ENCODE data around the gene GPR179.
A peak's percentile ranks its signal among the peaks of the same experiment; 100 is the strongest.

The GPR179 gene

GRCh38 chr17:38334480-38335364, 9.0 kb downstream of the GPR179 start:
- H3K27ac ChIP-seq, result no peak overlapping the region
- H3K36me3 ChIP-seq (replicated peaks), result no peaks in the 10 kb centered on the region
- peaks cover 4% of the 10 kb centered on the region for H3K27me3 ChIP-seq (replicated peaks)
- no peak for TF ChIP-seq CTCF (IDR thresholded peaks at IDR 0.05; ENCODE audit: low read depth, low read length, missing control alignments)
- in situ Hi-C loops (cut with HindIII; ENCODE audit: low pct_ligation_motif_present, low sequenced_read_pairs), result no loop called here
- DNase-seq, result no peak
- H3K4me3 ChIP-seq (ENCODE audit: low read depth, low read length), result no peak overlapping the region

- Histone ChIP-seq H3K27me3 (replicated peaks) (peaks cover 4% of the 10 kb centered on the region), H3K27ac (no peak overlapping the region), H3K4me3 (ENCODE audit: low read depth, low read length) (no peak overlapping the region), H3K36me3 (replicated peaks) (no peaks in the 10 kb centered on the region)
- in situ Hi-C loops (cut with HindIII; ENCODE audit: low pct_ligation_motif_present, low sequenced_read_pairs), result no loop called here
- no peak for DNase-seq
- TF ChIP-seq CTCF (IDR thresholded peaks at IDR 0.05; ENCODE audit: low read depth, low read length, missing control alignments), result peak; percentile 87
Measured at GRCh38 chr17:38333635-38334295, 10.0 kb downstream of the GPR179 start.

GRCh38 chr17:38332735-38333134, 11.0 kb downstream of the GPR179 start:
- peaks cover 4% of the 10 kb centered on the region for H3K27me3 ChIP-seq (replicated peaks)
- TF ChIP-seq CTCF (IDR thresholded peaks at IDR 0.05; ENCODE audit: low read depth, low read length, missing control alignments), result no peak
- H3K27ac ChIP-seq, result no peak overlapping the region
- no peak overlapping the region for H3K4me3 ChIP-seq (ENCODE audit: low read depth, low read length)
- DNase-seq, result no peak
- in situ Hi-C loops (cut with HindIII; ENCODE audit: low pct_ligation_motif_present, low sequenced_read_pairs), result no loop called here
- H3K36me3 ChIP-seq (replicated peaks), result no peaks in the 10 kb centered on the region

- H3K27ac ChIP-seq, result no peak overlapping the region
- in situ Hi-C loops (cut with HindIII; ENCODE audit: low pct_ligation_motif_present, low sequenced_read_pairs), result no loop called here
- H3K4me3 ChIP-seq (ENCODE audit: low read depth, low read length), result no peak overlapping the region
- H3K27me3 ChIP-seq (replicated peaks), result peaks cover 4% of the 10 kb centered on the region
- no peak for DNase-seq
- no peak for TF ChIP-seq CTCF (IDR thresholded peaks at IDR 0.05; ENCODE audit: low read depth, low read length, missing control alignments)
- no peaks in the 10 kb centered on the region for H3K36me3 ChIP-seq (replicated peaks)
Measured at GRCh38 chr17:38330941-38331411, 12.8 kb downstream of the GPR179 start.

GRCh38 chr17:38329808-38330730, 13.7 kb downstream of the GPR179 start:
- no peak for DNase-seq
- TF ChIP-seq CTCF (IDR thresholded peaks at IDR 0.05; ENCODE audit: low read depth, low read length, missing control alignments), result no peak
- in situ Hi-C loops (cut with HindIII; ENCODE audit: low pct_ligation_motif_present, low sequenced_read_pairs), result no loop called here
- Histone ChIP-seq H3K27ac (no peak overlapping the region), H3K27me3 (replicated peaks) (peaks cover 4% of the 10 kb centered on the region), H3K36me3 (replicated peaks) (no peaks in the 10 kb centered on the region), H3K4me3 (ENCODE audit: low read depth, low read length) (no peak overlapping the region)
